Hepatic stellate cell (primary cell): ENCODE results near the gene NPEPL1.
"Not testable (repeated sequence)": the region's sequence is repeated elsewhere in the genome, so short reads cannot be mapped to it uniquely, and the experiment has no call there.

ENCODE experiments used
- DNase-seq: peaks from one replicate; pipeline ENCODE4 v3.0.0; 2011; ENCODE audit warnings: low spot score

Gene NPEPL1

DNA sequence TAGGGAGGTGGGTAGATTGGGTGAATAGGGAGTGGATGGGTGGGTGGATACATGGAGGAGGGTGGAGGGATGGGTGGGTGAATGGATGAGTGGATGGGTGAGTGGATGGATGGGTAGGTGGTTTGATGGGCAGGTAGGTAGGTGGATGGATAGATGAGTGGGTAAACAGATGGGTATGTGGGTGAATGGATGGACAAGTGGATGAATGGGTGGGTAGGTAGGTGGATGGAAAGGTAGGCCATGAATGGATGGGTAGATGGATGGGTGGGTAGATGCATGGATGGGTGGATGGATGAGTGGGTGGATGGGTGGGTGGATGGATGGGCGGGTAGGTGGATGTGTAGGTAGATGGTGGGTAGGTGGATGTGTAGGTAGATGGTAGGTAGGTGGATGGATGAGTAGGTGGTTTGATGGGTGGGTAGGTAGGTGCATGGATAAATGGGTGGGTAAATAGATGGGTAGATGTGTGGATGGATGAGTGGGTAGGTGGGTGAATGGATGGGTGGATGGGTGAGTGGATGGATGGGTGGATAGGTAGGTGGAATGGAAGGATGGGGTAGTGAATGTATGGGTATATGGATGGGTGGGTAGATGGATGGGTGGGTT, 51.4 kb downstream of the NPEPL1 start:
- DNase-seq = no peak

DNA sequence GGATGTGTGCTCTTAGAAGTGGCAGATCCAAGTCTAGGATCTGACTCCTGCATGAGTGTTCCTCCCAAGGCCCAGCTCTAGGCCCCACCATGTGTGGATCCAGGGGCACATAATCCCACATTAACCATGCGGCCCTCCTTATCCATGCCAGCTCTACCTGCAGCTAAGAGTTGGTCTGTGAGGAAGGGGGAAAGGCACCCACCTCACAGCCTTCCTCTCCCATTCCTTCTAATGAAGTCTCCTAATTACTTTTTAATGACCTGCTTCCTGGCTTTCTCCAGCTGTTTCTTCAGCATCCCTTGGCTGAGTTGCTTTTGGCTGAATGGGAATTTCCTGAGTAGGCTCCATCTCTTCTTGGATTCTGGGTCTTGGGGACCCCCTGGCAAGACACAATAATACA, 52.2 kb downstream of the NPEPL1 start:
- no peak for DNase-seq

DNA sequence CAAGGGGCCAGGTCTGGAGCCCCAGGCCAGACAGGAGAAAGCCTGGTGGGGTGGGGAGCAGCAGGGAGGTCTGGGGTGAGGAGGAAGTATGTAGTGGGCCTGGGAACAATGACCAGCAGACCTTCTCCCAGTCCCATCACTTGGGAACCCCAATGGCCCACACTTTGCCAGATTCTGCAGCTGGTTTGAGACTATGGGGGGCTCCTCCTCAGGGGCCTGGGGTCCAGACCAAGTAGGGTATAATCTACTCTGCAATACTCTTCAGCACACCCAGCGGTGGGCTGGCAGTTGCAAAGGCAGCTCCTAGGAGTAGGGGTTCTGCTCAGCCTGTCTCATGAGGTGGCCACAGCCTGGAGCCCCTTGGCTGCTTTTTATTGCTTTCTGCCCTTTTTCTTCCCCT, 52.8 kb downstream of the NPEPL1 start:
- DNase-seq = no peak

DNA sequence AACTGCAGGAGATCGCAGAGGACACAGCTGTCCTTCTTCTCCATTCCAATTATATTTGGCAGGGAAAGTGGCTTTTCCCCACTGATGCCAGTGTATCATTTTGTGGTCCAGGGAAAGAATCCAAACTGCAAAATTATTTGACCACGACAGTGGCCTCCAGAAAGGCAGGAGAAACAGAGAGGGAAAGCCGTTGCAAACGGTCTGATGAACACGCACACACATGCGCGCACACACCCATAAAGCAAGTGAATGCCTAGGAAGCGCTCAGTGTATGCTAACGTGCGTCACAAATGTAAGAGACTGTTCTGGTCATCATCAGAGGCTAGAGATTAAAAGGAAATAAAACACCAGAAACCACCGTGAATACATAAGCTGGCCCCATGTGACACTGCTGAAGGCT, 54.0 kb downstream of the NPEPL1 start:
- no peak for DNase-seq

DNA sequence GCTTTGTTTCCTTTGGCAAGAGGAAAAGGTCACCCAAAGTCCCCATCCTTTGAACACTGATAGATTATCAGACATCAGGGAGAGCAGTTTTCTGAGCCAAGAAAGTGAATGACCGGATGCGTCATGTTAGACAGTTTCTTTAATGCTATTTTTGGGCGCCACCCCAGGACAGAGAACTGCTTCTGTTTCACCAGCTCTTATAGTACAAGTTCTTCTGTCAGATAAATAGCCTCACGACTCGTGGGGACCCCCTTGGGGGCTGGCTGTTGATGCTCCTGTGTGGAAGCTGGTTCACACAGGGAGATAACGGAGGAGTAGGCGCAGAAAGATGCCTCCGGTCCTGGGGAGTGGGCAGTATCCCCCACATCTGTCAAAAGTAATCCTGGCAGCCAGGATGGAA, 54.6 kb downstream of the NPEPL1 start:
- DNase-seq = no peak

DNA sequence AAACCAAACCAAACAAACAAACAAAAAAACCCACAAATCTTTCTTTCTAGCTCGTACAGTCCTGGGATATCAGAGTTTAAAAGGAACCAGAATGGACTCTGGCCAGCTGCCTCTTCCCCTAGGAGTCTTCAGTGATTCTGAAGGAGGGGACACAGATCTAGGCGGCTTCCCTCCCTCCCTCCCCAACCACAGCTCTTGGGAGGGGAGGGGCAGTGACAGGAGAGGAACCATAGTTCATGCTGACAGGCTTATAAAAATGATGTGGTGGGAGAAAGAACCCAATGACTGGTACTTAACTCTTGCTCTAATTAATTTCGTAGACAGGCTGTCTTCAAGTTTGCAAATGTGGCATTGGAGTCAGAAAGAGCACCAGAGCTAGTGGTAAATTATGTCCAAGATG, 56.0 kb downstream of the NPEPL1 start:
- no peak for DNase-seq

DNA sequence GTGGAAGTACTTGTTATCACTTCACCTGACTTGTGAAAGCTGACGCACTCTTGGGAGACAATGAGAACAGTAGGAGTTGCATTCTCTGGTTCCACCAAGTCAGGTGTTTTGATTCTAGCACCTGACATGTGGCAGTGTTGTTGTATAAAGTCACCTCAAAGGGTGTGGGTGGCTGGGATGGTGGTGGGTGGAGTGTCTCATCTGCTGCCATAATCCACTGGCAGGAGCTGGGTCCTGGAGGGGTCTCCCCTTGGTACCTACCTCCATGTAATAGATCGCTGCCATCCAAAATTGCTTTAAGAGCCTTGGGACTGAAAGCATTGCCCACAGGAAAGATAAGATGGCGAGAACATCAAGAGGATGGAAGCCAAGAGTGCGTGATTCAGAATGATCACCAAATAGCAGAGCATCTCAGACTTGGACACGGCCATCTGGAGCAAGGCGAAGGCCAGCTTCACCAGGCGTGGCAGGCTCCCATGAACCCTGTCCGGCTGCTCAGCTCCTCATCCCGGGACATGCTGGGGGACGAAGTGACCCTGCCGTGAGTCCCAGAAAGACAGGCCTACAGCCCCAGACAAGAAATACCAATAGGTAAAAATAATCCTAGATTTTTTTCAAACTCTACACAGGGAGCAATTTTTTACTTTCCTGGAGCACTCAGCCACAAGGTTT, 56.6 kb downstream of the NPEPL1 start:
- no peak for DNase-seq

DNA sequence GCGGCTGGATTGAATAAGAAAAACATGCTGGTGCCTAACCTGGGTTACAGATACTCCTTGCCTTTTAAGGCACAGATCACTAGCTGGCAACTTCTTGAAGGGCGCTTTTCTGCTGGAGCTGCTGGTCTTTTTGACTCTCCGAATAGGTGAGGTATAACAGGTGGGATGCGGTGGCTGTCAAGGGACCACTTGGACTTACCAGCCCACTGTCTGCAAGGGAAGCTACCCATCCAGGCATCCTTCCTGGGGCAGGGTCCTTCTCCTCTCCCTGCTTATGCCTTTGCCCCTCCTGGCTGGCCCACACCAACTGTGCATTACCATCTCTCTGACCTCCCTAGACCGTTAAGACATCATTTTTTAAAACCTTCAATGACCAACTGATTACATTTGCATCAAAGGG, 57.4 kb downstream of the NPEPL1 start:
- DNase-seq = no peak

DNA sequence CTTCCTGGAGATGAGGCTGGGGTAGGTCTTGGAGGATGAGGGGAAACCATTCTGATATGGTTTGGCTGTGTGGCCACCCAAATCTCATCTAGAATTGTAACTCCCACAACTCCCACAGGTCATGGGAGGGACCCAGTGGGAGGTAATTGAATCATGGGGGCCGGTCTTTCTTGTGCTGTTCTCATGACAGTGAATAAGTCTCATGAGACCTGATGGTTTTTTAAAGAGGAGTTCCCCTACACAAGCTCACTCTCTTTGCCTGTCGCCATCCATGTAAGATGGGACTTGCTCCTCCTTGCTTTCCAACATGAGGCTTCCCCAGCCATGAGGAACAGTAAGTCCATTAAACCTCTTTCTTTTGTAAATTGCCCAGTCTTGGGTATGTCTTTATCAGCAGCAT, 58.1 kb downstream of the NPEPL1 start:
- DNase-seq = not testable (repeated sequence)

DNA sequence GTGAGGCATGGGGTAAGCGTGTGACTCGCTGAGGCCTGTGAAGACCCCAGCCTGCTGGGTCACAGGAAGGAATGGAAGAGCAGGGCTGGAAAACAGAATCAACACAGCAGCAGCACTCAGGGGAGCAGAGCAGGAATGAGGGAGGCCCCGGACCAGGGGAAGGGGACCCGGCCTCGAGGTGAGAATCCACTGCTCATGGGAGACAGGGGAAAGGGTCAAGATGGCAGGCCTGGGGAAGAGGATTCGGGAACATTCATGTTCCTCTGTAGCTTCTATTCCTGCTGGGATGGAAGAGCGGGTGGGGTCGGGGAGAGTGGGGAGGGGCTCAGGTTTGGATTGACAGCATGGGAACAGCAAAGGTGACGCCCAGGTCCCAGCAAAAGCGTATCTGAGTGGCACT, 59.4 kb downstream of the NPEPL1 start:
- no peak for DNase-seq

DNA sequence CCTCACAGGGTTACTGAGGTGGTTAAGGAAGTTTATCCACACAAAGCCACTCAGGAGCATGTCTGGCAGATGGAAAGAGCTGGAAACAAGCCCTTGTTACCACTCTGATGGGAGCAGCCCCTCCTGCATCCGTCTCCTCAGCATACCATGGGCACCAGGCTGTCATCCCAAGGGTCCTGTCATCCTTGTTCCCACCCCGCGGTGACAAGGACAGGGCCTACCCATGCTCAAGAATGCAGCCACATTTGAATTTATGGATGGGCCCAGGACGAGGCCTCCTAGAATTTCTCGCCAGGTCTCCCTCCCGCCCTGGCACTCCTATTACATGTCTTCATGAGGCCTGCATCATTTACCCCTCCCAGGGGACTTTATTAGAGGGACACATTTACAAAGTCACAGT, 60.0 kb downstream of the NPEPL1 start:
- DNase-seq = no peak

DNA sequence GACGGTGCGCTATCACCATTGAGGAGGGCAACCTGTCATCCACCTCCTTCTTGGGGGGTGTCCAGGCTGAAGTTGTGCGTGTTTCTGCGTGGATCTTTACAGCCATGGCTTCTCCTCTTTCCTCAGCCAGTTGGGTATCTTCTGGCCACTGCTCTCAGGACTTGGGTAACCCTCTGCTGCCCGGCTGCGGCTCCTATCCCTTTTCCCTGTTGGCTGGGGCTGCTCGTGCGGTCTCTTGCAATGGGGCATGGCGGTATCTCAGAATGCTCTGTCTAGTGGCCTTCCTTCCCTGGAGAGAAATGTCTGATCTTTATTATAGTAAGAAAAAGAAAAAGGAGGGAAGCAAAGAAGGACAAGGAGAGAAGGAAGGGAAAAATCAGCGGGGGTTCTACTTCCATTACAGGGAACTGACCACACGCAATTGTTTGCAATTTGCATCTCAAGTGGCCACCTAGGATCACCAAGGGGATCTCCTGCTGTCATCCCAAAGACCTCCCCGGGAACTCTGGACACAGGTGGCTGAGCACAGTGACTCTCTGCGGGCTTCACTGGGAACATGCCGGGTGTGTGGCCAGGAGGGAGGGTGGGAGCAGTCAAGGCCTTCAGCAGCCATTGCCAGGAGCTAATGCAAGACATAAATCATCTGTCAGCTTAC, 60.8 kb downstream of the NPEPL1 start:
- DNase-seq = no peak

DNA sequence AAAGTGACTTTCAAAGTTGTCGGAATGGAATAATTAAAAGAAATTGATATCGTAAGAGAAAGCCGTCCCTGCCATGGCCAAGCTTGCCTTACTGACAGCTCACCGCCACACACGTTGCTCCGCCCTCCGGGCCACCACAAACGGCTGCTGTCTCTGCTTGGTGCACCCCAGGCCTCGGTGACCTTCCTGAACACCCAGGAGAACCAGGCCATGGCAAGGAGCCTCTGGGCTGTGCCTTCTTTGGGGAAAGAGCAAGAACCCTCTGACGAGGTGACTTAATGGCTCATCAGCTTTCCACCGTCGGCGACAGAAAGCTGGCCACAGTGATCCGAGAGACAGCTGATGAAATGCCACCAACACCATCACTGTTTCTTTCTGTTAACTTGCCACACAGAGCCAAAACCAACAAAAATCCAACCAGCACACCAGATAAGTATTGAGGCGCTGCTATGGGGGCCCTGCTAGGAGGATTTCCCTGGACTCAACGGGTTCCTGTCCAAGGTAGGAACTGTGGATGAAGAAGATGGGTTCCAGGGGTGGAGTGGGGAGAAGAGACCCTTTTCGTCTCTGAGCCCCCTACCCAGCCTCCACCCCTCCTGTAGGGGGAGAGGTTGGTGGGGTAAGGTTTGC, 61.4 kb downstream of the NPEPL1 start:
- no peak for DNase-seq

DNA sequence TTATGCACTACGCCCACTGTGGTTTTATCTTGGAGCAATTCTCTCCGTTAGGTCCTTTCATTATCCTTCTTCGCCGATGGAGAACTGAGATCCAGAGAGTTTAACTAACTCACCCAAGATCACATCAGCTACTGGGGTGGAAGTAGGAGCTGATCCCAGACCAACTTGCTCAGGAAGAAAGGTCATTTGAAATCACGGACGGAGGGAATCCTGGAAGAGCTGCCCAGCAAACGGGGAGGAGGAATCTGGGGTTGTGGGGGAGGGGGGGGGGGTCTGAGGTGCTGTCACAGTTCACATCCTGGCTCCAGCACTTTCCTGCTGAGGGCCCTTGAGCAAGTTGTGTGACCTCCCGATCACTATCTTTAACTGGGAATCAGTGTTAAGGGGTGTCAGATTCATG, 62.0 kb downstream of the NPEPL1 start:
- DNase-seq = no peak

DNA sequence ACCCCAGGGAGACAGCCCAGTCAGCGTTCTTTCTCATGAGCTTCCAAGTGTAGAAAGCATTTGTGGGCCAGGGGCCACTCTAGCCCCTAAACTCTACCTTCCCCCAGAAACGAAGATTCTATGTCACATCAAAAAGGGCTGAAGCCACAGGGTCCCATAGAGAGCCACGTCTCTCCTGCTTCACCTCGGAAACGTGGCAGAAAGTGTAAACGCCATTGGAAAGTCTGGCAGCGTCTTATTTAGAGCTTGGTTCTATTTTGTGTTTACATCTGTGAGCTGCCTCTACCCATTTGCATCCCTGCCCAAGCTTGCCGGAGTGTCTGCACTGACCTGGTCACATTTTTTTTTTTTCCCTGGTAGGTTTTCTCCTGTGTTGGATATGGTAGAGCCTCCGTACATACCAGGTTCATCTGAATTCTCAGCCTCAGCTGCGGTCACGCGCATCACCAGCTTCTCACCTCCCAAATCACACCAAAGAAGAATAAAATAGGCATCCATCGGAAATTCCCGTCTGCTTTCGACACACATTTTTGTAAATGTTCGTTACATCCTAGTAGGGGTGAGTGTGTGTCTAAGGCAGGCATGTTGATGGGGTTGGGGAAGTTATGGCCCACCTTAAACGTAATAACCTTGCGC, 62.6 kb downstream of the NPEPL1 start:
- no peak for DNase-seq

DNA sequence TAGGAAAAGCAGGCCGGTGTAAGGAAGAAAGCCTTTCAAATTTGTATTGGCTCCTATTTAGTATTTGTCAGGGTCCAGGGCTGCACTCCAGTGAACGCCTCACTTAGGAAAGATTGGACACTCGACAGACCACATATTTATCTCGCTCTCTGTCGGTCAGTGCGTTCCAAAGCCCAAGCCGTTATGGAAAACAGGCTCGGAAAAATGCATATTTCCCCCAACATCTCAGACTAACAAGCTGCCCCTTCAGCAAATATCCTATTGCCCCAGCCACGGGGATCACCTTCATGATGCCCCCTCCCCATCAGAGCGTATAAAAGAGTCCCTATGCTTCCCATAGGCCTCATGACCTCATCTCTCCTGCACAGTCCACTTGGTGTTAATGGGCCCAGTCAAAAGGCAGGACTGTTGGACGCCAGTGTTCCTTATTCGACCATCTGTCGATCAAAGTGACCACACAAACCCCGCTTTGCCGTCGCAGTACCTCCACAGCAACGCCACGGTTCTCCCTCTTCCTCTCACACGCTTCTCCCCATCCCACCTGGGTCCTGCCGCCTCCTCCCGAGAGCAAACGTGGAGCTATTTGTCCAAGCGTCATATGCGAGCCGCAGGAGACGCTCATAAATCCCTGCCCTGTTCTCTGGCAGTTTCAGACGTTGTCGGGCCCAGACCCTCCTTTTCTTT, 63.3 kb downstream of the NPEPL1 start:
- no peak for DNase-seq

DNA sequence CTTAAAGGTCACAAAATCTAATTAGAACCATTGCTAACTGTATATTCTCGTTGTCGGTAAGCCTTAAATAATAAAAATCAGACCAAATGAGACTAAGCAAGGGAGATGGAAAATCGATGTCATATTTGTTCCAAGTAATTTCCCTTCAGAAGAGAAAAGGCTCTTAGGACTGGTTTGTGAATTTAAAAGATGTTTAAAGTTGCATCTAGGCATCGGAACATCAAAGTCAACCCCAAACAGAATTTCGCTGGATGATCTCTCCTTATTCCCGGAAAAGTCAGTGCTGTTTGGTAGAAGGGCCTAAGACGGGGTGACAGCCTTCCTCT, 63.8 kb downstream of the NPEPL1 start:
- no peak for DNase-seq

DNA sequence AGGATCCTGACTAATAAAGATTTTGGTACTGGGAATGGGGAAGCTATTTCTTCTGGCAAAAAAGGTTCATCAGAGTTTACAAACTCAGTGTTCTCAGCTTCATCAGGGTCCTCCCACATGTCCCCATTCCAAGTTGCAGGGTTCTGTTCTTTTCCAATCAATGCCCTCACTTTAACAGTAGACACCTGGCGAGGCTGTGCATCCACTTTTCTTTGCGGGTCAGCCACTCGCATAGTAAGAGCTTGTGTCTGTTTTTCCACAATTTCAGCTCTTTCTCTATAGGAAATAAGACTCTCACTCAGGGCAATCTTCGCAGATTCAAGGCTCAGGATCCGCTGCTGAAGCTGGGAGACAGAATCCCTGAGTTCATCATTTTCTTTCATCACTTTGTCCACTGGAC, 65.0 kb downstream of the NPEPL1 start:
- not testable (repeated sequence) for DNase-seq

DNA sequence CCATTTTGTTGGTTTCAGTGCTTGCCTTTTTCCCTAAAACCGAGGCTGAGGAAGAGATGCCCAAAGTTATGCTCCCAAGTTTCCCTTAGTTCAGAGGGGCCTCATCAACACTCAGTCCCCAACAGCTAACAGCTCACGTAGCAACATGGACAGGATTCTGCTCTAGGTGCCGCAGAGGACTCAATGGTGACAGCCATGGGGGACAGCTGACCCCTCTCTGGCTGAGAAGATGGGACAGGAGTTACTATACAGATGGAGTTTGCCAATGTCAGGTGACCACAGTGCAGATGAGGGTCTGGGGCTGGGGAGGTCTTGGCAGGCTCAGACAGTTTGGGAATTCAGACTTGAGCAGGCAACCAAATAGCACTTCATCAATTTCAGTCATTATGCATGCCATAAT, 67.3 kb downstream of the NPEPL1 start:
- no peak for DNase-seq

DNA sequence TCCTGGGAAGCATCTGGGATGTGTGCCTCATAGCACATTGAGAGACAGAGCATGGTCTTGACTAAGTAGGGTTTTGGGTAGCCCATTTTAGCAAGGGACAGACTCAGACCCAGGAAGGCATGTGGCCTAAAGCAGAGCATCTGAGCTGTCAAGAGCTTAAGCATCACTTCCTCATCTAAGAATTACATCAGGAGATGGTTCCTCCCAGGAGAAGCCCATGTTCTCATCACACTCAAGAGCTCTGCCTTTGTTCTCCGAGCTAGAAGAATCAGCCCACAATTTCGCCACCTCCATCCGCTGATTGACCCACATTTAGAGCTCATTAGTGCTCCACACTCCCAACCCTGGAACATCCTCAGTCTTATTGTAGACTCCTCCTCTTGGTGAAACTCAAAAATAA, 68.3 kb downstream of the NPEPL1 start:
- no peak for DNase-seq

DNA sequence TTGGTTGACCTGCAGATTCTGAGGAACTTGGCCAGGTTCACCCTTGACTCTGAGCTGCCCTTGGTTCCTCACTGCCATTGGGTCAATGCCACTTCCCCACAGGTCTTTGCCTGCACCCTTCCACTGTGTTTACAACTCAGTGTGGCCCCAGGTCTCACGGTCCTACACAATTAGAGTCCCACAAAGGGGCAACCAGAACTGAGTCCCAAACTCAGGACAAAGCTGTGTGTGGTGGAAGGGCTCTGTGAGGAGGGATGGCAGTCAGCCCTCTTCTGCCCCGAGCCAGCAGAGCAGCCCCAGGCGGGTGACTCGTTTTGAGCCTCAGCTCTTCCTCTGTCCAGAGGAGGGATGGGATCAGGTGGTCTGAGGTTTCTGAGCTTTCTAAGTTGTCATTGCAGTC, 69.5 kb downstream of the NPEPL1 start:
- no peak for DNase-seq

DNA sequence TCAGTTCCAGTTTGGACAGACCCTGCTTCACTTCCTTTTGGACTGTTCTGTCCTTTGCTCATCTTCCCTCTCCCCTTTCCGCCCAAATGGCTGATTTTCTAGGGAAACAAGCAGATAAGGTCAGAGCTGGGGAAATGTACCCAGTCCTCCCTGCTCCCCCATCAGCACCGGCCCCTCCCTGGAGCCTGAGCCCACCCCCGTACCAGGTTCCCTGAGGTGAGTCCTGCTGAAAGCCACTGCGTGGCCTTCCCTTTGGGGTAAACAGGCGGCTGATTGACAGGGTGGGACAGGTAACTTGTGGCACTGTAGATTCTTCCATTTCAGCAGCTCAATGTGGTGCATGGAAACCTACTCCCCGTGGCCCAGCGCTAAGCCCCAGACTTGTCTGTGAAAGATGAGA, 70.5 kb downstream of the NPEPL1 start:
- no peak for DNase-seq
